Endothelial cell (in vitro differentiated cells): ENCODE data around the gene ANO6. TPM values are rescaled to one million over a fixed set of nuclear protein-coding genes. Genes with fewer than 3 reads are reported as not detected.

Experiments
- DNase-seq: peaks from one replicate; pipeline ENCODE4 v3.0.0; 2021; ENCODE audit warnings: low spot score
- H3K27ac Mint-ChIP-seq: one replicate; pipeline ENCODE4 v1.8.0; 2021; ENCODE audit warnings: mixed read lengths, inconsistent platforms; ENCODE audit not compliant: unreplicated experiment
- H3K27me3 Mint-ChIP-seq: one replicate; pipeline ENCODE4 v1.8.0; 2021; ENCODE audit warnings: mild to moderate bottlenecking, moderate library complexity, mixed read lengths, inconsistent platforms; ENCODE audit not compliant: unreplicated experiment
- H3K36me3 Mint-ChIP-seq: one replicate; pipeline ENCODE4 v1.8.0; 2021; ENCODE audit warnings: mild to moderate bottlenecking, low read depth, mixed read lengths, inconsistent platforms; ENCODE audit not compliant: unreplicated experiment
- H3K4me1 Mint-ChIP-seq: one replicate; pipeline ENCODE4 v1.8.0; 2021; ENCODE audit warnings: mild to moderate bottlenecking, mixed read lengths, inconsistent platforms; ENCODE audit not compliant: unreplicated experiment
- H3K4me3 Mint-ChIP-seq: one replicate; pipeline ENCODE4 v1.8.0; 2021; ENCODE audit warnings: mild to moderate bottlenecking, mixed read lengths, inconsistent platforms; ENCODE audit not compliant: unreplicated experiment
- H3K9me3 Mint-ChIP-seq: one replicate; pipeline ENCODE4 v1.8.0; 2021; ENCODE audit warnings: mixed read lengths, inconsistent platforms; ENCODE audit not compliant: unreplicated experiment
- total RNA-seq: library from RNA; stranded (reverse); fragmentation: NEBNext Ultra II Directional; extraction: Animal tissue kit (Norgen Biotek cat#: 25700); gene quantifications from one replicate; pipeline ENCODE4 v1.2.1, GENCODE V29; 2021; ENCODE audit not compliant: unreplicated experiment
- TF ChIP-seq, protein P1 (sequence below): fragments of 200-600 bp; sonication (generic); IDR thresholded peaks from one replicate; pipeline ENCODE4 v1.5.0; 2021; ENCODE audit warnings: antibody characterized with exemption; ENCODE audit not compliant: unreplicated experiment

The ANO6 gene
- total RNA-seq, 1 donor from 2014 or later: 50.8 TPM

DNA sequence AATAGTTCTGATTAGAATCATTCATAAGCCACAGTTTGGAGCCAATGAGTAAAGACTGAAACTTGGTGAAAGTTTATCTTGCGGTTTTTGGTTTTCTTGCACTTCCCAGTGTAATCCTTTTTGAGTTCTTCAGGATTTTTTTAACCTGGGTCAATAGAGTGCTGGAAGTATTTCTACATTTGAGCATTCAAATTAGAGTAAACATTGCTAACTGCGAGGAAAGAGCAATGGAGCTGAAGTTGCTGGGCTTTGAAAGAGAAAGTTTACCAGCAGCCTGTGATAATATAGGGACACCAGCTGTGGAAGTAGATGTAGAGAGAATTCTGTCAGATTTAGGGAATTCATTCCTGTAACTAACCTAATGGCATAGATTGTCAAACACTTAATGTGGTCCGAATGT is 30.3 kb downstream of the ANO6 start:
- Mint-ChIP-seq H3K4me3 (no peak overlapping the region), H3K27ac (no peak overlapping the region), H3K9me3 (no peaks in the 10 kb centered on the region), H3K36me3 (peaks cover 3% of the 10 kb centered on the region), H3K27me3 (peaks cover 2% of the 10 kb centered on the region), H3K4me1 (peaks cover 5% of the 10 kb centered on the region)
- TF ChIP-seq, protein P1, sequence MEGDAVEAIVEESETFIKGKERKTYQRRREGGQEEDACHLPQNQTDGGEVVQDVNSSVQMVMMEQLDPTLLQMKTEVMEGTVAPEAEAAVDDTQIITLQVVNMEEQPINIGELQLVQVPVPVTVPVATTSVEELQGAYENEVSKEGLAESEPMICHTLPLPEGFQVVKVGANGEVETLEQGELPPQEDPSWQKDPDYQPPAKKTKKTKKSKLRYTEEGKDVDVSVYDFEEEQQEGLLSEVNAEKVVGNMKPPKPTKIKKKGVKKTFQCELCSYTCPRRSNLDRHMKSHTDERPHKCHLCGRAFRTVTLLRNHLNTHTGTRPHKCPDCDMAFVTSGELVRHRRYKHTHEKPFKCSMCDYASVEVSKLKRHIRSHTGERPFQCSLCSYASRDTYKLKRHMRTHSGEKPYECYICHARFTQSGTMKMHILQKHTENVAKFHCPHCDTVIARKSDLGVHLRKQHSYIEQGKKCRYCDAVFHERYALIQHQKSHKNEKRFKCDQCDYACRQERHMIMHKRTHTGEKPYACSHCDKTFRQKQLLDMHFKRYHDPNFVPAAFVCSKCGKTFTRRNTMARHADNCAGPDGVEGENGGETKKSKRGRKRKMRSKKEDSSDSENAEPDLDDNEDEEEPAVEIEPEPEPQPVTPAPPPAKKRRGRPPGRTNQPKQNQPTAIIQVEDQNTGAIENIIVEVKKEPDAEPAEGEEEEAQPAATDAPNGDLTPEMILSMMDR: no peak
- no peak for DNase-seq

DNA sequence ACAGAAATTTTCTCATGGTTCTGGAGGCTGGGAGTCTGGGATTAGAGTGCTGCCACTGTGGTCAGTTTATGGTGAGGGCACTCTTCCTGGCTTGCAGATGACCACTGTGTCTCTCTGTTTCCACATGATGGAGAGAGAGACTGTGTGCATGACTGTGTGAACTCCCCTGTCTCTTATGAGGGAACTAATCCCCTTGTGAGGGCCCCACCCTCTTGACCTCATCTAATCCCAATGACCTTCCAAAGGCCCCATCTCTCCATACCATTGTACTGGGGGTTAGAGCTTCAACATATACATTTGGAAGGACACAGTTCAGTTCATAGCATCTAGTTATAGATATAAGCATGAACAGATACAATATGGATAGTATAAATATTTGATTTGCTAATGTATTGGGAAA is 31.7 kb downstream of the ANO6 start:
- no peak for DNase-seq
- no peak overlapping the region for H3K27ac Mint-ChIP-seq
- peaks cover under 1% of the 10 kb centered on the region for H3K27me3 Mint-ChIP-seq
- no peaks in the 10 kb centered on the region for H3K9me3 Mint-ChIP-seq
- peaks cover 3% of the 10 kb centered on the region for H3K36me3 Mint-ChIP-seq
- H3K4me3 Mint-ChIP-seq: no peak overlapping the region
- TF ChIP-seq, protein P1: no peak
- peaks cover 2% of the 10 kb centered on the region for H3K4me1 Mint-ChIP-seq

DNA sequence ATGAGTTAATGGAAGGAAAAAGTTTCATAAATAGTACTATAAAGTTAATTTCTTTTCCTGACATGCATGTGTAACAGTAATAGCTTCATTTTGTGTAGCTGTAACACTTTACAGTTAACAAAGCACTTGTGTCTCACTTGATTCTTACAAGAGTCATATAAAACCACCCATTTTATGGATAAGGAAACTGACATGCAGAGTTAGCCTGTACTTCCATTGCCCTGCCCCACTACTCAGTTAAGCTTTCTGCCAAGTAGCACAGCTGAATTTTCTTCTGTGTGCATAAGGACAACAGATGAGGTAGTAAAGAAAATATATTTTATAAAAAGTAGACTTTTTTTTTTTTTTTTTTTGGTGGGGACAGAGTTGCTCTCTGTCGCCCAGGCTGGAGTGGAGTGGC is 32.2 kb downstream of the ANO6 start:
- H3K4me3 Mint-ChIP-seq: no peak overlapping the region
- H3K36me3 Mint-ChIP-seq: peaks cover 3% of the 10 kb centered on the region
- peaks cover 2% of the 10 kb centered on the region for H3K4me1 Mint-ChIP-seq
- no peaks in the 10 kb centered on the region for H3K27me3 Mint-ChIP-seq
- TF ChIP-seq, protein P1: no peak
- no peak for DNase-seq
- H3K27ac Mint-ChIP-seq: no peak overlapping the region
- no peaks in the 10 kb centered on the region for H3K9me3 Mint-ChIP-seq

DNA sequence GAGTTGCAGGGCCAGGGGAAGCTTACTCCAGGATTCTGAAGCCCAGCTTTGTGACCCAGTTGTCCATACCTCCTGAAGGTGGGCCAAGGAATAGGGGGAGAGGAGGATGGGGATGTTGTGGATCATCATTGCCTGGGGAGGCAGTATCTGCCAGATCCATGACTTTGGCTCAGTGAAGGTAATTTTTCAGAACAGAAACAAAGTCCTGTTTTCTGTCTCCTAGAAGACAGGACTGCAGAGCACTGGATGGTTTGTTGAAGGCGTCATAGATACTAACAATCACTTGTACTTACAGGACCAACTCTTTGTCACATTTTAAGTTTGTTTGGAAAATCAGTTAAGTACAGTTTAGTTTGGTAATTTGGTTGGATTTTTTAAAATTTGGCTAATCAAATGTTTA is 38.4 kb downstream of the ANO6 start:
- H3K4me1 Mint-ChIP-seq: peaks cover 21% of the 10 kb centered on the region
- H3K9me3 Mint-ChIP-seq: no peaks in the 10 kb centered on the region
- peaks cover 4% of the 10 kb centered on the region for H3K36me3 Mint-ChIP-seq
- H3K4me3 Mint-ChIP-seq: no peak overlapping the region
- DNase-seq: no peak
- H3K27ac Mint-ChIP-seq: no peak overlapping the region
- no peaks in the 10 kb centered on the region for H3K27me3 Mint-ChIP-seq
- TF ChIP-seq, protein P1: no peak

DNA sequence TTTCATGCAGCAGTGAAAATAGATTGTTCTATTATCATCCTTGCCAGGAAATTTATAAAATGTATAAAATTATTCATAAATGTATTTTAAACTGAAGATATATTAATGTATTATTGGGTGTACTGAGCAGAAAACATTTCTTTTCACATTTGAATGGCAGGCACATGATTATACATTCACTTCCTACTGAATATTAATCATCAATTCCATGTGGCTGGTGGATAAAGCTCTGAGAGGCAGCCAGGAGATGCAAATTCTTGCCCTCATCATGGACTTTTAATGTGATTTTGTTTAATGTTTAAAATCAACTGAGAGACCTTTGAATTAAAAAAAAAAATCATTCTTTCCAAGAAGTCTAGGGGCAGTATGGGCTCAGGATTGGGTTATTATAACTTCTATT is 40.8 kb downstream of the ANO6 start:
- Mint-ChIP-seq H3K36me3 (peaks cover 4% of the 10 kb centered on the region), H3K4me3 (no peak overlapping the region), H3K4me1 (peaks cover 40% of the 10 kb centered on the region), H3K27ac (no peak overlapping the region), H3K9me3 (no peaks in the 10 kb centered on the region), H3K27me3 (no peaks in the 10 kb centered on the region)
- TF ChIP-seq, protein P1: no peak
- DNase-seq: no peak
